SK-N-SH treated with all-trans-retinoic acid at 6 μM for 48 hours (cell line): Measurements from ENCODE around the gene CLPTM1L.

Source experiments
- ZFP30 ChIP-seq: fragments of 450-650 bp; formaldehyde crosslinking; IDR thresholded peaks from 2 replicates; pipeline ENCODE4 v1.5.0; 2022; ENCODE audit warnings: mild to moderate bottlenecking, moderate library complexity
- ZNF565 ChIP-seq: fragments of 450-650 bp; formaldehyde crosslinking; conservative IDR thresholded peaks from 2 replicates; pipeline ENCODE4 v1.5.0; 2020; ENCODE audit warnings: low read depth, mild to moderate bottlenecking, moderate library complexity

GRCh38 chr5:1363581-1363980 lies 18.7 kb upstream of the CLPTM1L start:
- no peak for TF ChIP-seq ZFP30 (CRISPR knock-in tag)
- no peak for TF ChIP-seq ZNF565
